Vagina (tissue), 2 donors: Measurements from ENCODE around the gene SHF. TPM values are rescaled to one million over a fixed set of nuclear protein-coding genes. Genes with fewer than 3 reads are reported as not detected.
"Not testable (repeated sequence)": the region's sequence is repeated elsewhere in the genome, so short reads cannot be mapped to it uniquely, and the experiment has no call there.

Experiments
- DNase-seq, 2 donors: peaks; one replicate each; pipeline ENCODE4 v3.0.0-alpha.2; 2017; ENCODE audit errors: extremely low spot score in 2 of 2
- H3K27ac ChIP-seq: fragments of 200-600 bp; sonication (generic); one replicate; pipeline ENCODE4 v1.5.1; 2019
- H3K27me3 ChIP-seq: fragments of 200-600 bp; sonication (generic); one replicate; pipeline ENCODE4 v1.5.1; 2019
- H3K36me3 ChIP-seq, 2 donors: fragments of 200-600 bp; sonication (generic); one replicate each; pipeline ENCODE4 v1.5.1; 2017 to 2019
- H3K4me1 ChIP-seq: fragments of 200-600 bp; sonication (generic); one replicate; pipeline ENCODE4 v1.5.1; 2019
- H3K4me3 ChIP-seq, 2 donors: fragments of 200-600 bp; sonication (generic); 1 replicate in 1 of 2; 2 replicates in 1 of 2; pipeline ENCODE4 v1.5.1; 2016 to 2019
- H3K9me3 ChIP-seq: fragments of 200-600 bp; sonication (generic); one replicate; pipeline ENCODE4 v1.5.1; 2019
- CTCF ChIP-seq, 3 experiments: fragments of 450-650 bp in 2 of 3; fragments of 200-600 bp in 1 of 3; sonication (generic) in 1 of 3; IDR thresholded peaks; one replicate each; pipeline ENCODE4 v1.5.1; 2017 to 2019; ENCODE audit warnings: antibody characterized with exemption in 3 of 3, mild to moderate bottlenecking in 2 of 3, moderate library complexity in 2 of 3
- POLR2A ChIP-seq, 2 donors: fragments of 450-650 bp; IDR thresholded peaks; one replicate each; pipeline ENCODE4 v1.6.1; 2017; ENCODE audit warnings: antibody characterized with exemption in 2 of 2, mild to moderate bottlenecking in 2 of 2, moderate library complexity in 2 of 2
- POLR2AphosphoS5 ChIP-seq, 2 donors: sonication (generic); formaldehyde crosslinking; IDR thresholded peaks; one replicate each; pipeline ENCODE4 v1.9.0; 2017; ENCODE audit warnings: antibody characterized with exemption in 2 of 2, mild to moderate bottlenecking in 2 of 2, low read depth in 1 of 2; ENCODE audit not compliant: insufficient read depth in 1 of 2
- intact Hi-C: fragments of 100-400 bp; cut with DNase I; formaldehyde crosslinking; loops from one replicate; pipeline ENCODE4 v1.15.1; 2023
- total RNA-seq: library from RNA; depleted of rRNA; stranded (reverse); fragments of >200 nt; gene quantifications from one replicate; pipeline ENCODE4 v1.2.3, GENCODE V29; 2016

The SHF gene
- total RNA-seq, result 15.0 TPM

- no peak for DNase-seq
- TF ChIP-seq CTCF (IDR thresholded peaks at IDR 0.05), result no peak
- peak in 1 of 2 donors; percentile 78 for TF ChIP-seq POLR2AphosphoS5 (IDR thresholded peaks at IDR 0.05; ENCODE audit: insufficient read depth in 1 of 2, low read depth in 1 of 2)
- H3K9me3 ChIP-seq, result no peaks in the 10 kb centered on the region
- peaks cover 50% of the 10 kb centered on the region for H3K4me1 ChIP-seq
- no peaks in the 10 kb centered on the region for H3K27me3 ChIP-seq
- H3K4me3 ChIP-seq, result peak within 1 kb of the TSS; percentile 77 to 95
- no peaks in the 10 kb centered on the region for H3K36me3 ChIP-seq
- intact Hi-C loops, result no loop called here
- H3K27ac ChIP-seq, result peak within 1 kb of the TSS; percentile 96
Observed at GRCh38 chr15:45187894-45188830, at the start of gene SHF. SHF (minus strand) TSS chr15:45187966; CDS start chr15:45187951, 15 bp downstream.

- H3K4me3 ChIP-seq, H3K4me1 ChIP-seq, intact Hi-C loops, DNase-seq, H3K27ac ChIP-seq, H3K36me3 ChIP-seq, H3K27me3 ChIP-seq: not testable (repeated sequence)
- peaks cover 12% of the 10 kb centered on the region for H3K9me3 ChIP-seq
Observed at GRCh38 chr15:45236806-45237205, 49.0 kb upstream of the SHF start.

- DNase-seq, result no peak
- Histone ChIP-seq H3K4me3 (no peak overlapping the region), H3K27ac (no peak overlapping the region), H3K4me1 (no peaks in the 10 kb centered on the region), H3K27me3 (no peaks in the 10 kb centered on the region), H3K9me3 (no peaks in the 10 kb centered on the region), H3K36me3 (no peaks in the 10 kb centered on the region)
- intact Hi-C loops, result no loop called here
- TF ChIP-seq POLR2AphosphoS5 (IDR thresholded peaks at IDR 0.05; ENCODE audit: insufficient read depth in 1 of 2, low read depth in 1 of 2) (no peak), CTCF (IDR thresholded peaks at IDR 0.05) (no peak), POLR2A (IDR thresholded peaks at IDR 0.05) (no peak)
Observed at GRCh38 chr15:45234562-45235235, 46.9 kb upstream of the SHF start.

- no peaks in the 10 kb centered on the region for H3K27me3 ChIP-seq
- no peaks in the 10 kb centered on the region for H3K4me1 ChIP-seq
- DNase-seq, result no peak
- H3K4me3 ChIP-seq, result no peak overlapping the region
- no peaks in the 10 kb centered on the region for H3K9me3 ChIP-seq
- intact Hi-C loops, result no loop called here
- H3K27ac ChIP-seq, result no peak overlapping the region
- no peaks in the 10 kb centered on the region for H3K36me3 ChIP-seq
- no peak for TF ChIP-seq CTCF (IDR thresholded peaks at IDR 0.05)
- TF ChIP-seq POLR2A (IDR thresholded peaks at IDR 0.05), result no peak
- no peak for TF ChIP-seq POLR2AphosphoS5 (IDR thresholded peaks at IDR 0.05; ENCODE audit: insufficient read depth in 1 of 2, low read depth in 1 of 2)
Observed at GRCh38 chr15:45231864-45232562, 44.2 kb upstream of the SHF start.

GRCh38 chr15:45231132-45231531, 43.4 kb upstream of the SHF start:
- H3K4me1 ChIP-seq, result no peaks in the 10 kb centered on the region
- H3K9me3 ChIP-seq, result no peaks in the 10 kb centered on the region
- H3K4me3 ChIP-seq, result no peak overlapping the region
- intact Hi-C loops, result no loop called here
- TF ChIP-seq CTCF (IDR thresholded peaks at IDR 0.05) (no peak), POLR2AphosphoS5 (IDR thresholded peaks at IDR 0.05; ENCODE audit: insufficient read depth in 1 of 2, low read depth in 1 of 2) (no peak), POLR2A (IDR thresholded peaks at IDR 0.05) (no peak)
- DNase-seq, result no peak
- no peaks in the 10 kb centered on the region for H3K36me3 ChIP-seq
- no peak overlapping the region for H3K27ac ChIP-seq
- H3K27me3 ChIP-seq, result no peaks in the 10 kb centered on the region
